HG03565 (cell line): Measurements from ENCODE around the gene REC114.
"Not testable (repeated sequence)": the region's sequence is repeated elsewhere in the genome, so short reads cannot be mapped to it uniquely, and the experiment has no call there.

Source experiments
- ATAC-seq: cut with Tn5 transposase; IDR thresholded peaks from one replicate; pipeline ENCODE4 v1.9.1; 2021; ENCODE audit warnings: mild to moderate bottlenecking, moderate library complexity; ENCODE audit not compliant: unreplicated experiment

The REC114 gene

GRCh38 chr15:73455876-73456275, 12.9 kb downstream of the REC114 start:
- no peak for ATAC-seq

GRCh38 chr15:73457334-73457733, 14.4 kb downstream of the REC114 start:
- ATAC-seq, result no peak

GRCh38 chr15:73460662-73461061, 17.7 kb downstream of the REC114 start:
- no peak for ATAC-seq

- ATAC-seq, result no peak
Observed at GRCh38 chr15:73464602-73465001, 21.6 kb downstream of the REC114 start.

- ATAC-seq, result no peak
Observed at GRCh38 chr15:73467758-73468157, 24.8 kb downstream of the REC114 start.

GRCh38 chr15:73474785-73475184, 31.8 kb downstream of the REC114 start:
- ATAC-seq, result no peak

GRCh38 chr15:73476704-73477216, 33.8 kb downstream of the REC114 start:
- no peak for ATAC-seq

GRCh38 chr15:73480050-73480449, 37.1 kb downstream of the REC114 start:
- no peak for ATAC-seq

GRCh38 chr15:73482166-73482565, 39.2 kb downstream of the REC114 start:
- no peak for ATAC-seq

- ATAC-seq, result no peak
Observed at GRCh38 chr15:73483053-73483452, 40.1 kb downstream of the REC114 start.

GRCh38 chr15:73485372-73485771, 42.4 kb downstream of the REC114 start:
- no peak for ATAC-seq

GRCh38 chr15:73485885-73486284, 42.9 kb downstream of the REC114 start:
- not testable (repeated sequence) for ATAC-seq

GRCh38 chr15:73488698-73489097, 45.7 kb downstream of the REC114 start:
- ATAC-seq, result no peak

- ATAC-seq, result no peak
Observed at GRCh38 chr15:73493922-73494321, 51.0 kb downstream of the REC114 start.

GRCh38 chr15:73495181-73495580, 52.2 kb downstream of the REC114 start:
- ATAC-seq, result no peak

- no peak for ATAC-seq
Observed at GRCh38 chr15:73500696-73501095, 57.7 kb downstream of the REC114 start.

GRCh38 chr15:73504885-73505284, 61.9 kb downstream of the REC114 start:
- no peak for ATAC-seq

GRCh38 chr15:73515527-73515926, 72.6 kb downstream of the REC114 start:
- ATAC-seq, result no peak

GRCh38 chr15:73517566-73517965, 74.6 kb downstream of the REC114 start:
- no peak for ATAC-seq

- no peak for ATAC-seq
Observed at GRCh38 chr15:73518180-73518862, 75.4 kb downstream of the REC114 start.

GRCh38 chr15:73518876-73519733, 76.1 kb downstream of the REC114 start:
- no peak for ATAC-seq

- no peak for ATAC-seq
Observed at GRCh38 chr15:73522011-73522410, 79.0 kb downstream of the REC114 start.
